Kidney epithelial cell (primary cell): ENCODE data around the gene MYD88. TPM values are rescaled to one million over a fixed set of nuclear protein-coding genes. Genes with fewer than 3 reads are reported as not detected.

Experiments used
- DNase-seq: peaks from one replicate; pipeline ENCODE4 v3.0.0-alpha.2; 2010; ENCODE audit warnings: low read depth
- H3K27me3 ChIP-seq: 2 replicates; pipeline ENCODE4 v1.6.0; 2011; ENCODE audit warnings: low read length; ENCODE audit not compliant: control insufficient read depth, insufficient read depth
- H3K36me3 ChIP-seq: 2 replicates; pipeline ENCODE4 v1.5.1; 2011; ENCODE audit warnings: low read length; ENCODE audit not compliant: control insufficient read depth, insufficient read depth
- H3K4me3 ChIP-seq: 2 replicates; pipeline ENCODE4 v1.5.1; 2011; ENCODE audit warnings: low read depth, mild to moderate bottlenecking, control low read depth, low read length
- CTCF ChIP-seq: IDR thresholded peaks from 2 replicates; pipeline ENCODE4 v1.5.1; 2011; ENCODE audit warnings: mild to moderate bottlenecking, moderate library complexity, low read length, control low read depth, inconsistent platforms; ENCODE audit not compliant: insufficient read depth, poor library complexity, severe bottlenecking
- total RNA-seq: library from RNA; depleted of rRNA; stranded (reverse); fragments of >200 nt; gene quantifications from 2 replicates; pipeline ENCODE4 v1.2.3, GENCODE V29; 2015

The MYD88 gene
- total RNA-seq, 1 donor from 2014 or later = 36.5 TPM

GRCh38 chr3:38114875-38115644 is 23.4 kb upstream of the MYD88 start:
- DNase-seq = no peak
- Histone ChIP-seq H3K36me3 (no peaks in the 10 kb centered on the region), H3K4me3 (no peak overlapping the region), H3K27me3 (peaks cover 9% of the 10 kb centered on the region)
- TF ChIP-seq CTCF = no peak

- no peak for TF ChIP-seq CTCF
- Histone ChIP-seq H3K36me3 (no peaks in the 10 kb centered on the region), H3K4me3 (no peak overlapping the region), H3K27me3 (peaks cover 9% of the 10 kb centered on the region)
- DNase-seq = no peak
Measured at GRCh38 chr3:38115645-38116427, 22.6 kb upstream of the MYD88 start.

GRCh38 chr3:38116471-38117162 is 21.8 kb upstream of the MYD88 start:
- DNase-seq = no peak
- Histone ChIP-seq H3K27me3 (peaks cover 9% of the 10 kb centered on the region), H3K4me3 (no peak overlapping the region), H3K36me3 (no peaks in the 10 kb centered on the region)
- no peak for TF ChIP-seq CTCF

GRCh38 chr3:38117163-38117716 is 21.2 kb upstream of the MYD88 start:
- Histone ChIP-seq H3K36me3 (no peaks in the 10 kb centered on the region), H3K4me3 (no peak overlapping the region), H3K27me3 (peaks cover 7% of the 10 kb centered on the region)
- TF ChIP-seq CTCF = no peak
- DNase-seq = no peak

GRCh38 chr3:38117748-38118420 is 20.6 kb upstream of the MYD88 start:
- Histone ChIP-seq H3K4me3 (no peak overlapping the region), H3K36me3 (no peaks in the 10 kb centered on the region), H3K27me3 (peaks cover 7% of the 10 kb centered on the region)
- TF ChIP-seq CTCF = peak; percentile 71
- no peak for DNase-seq
